SK-MEL-5 (cell line): ENCODE results near the gene TRERF1. TPM values are rescaled to one million over a fixed set of nuclear protein-coding genes. Genes with fewer than 3 reads are reported as not detected.
"Not testable (repeated sequence)": the region's sequence is repeated elsewhere in the genome, so short reads cannot be mapped to it uniquely, and the experiment has no call there.

Experiments
- DNase-seq: peaks from one replicate; pipeline ENCODE4 v3.0.0-alpha.2; 2016; ENCODE audit warnings: low read depth, low spot score
- in situ Hi-C: cut with HindIII; loops from 2 replicates; pipeline ENCODE4 v1.10.0; 2016; ENCODE audit warnings: low sequenced_read_pairs, high pct_unique_total_duplicates, low pct_unique_long_range_greater_than_20kb
- total RNA-seq: library from RNA; depleted of rRNA; stranded (reverse); fragments of >200 nt; shearing (Covaris generic); gene quantifications from 2 replicates; pipeline ENCODE4 v1.2.3, GENCODE V29; 2014; rRNA removed

TRERF1 gene
- total RNA-seq, 1 experiment from 2014 or later: 2.3 TPM

GRCh38 chr6:42192385-42192784 is 259.3 kb downstream of the TRERF1 start:
- in situ Hi-C loops: not testable (repeated sequence)

GRCh38 chr6:42190554-42191183 is 261.1 kb downstream of the TRERF1 start:
- DNase-seq: no peak
- in situ Hi-C loops: no loop called here

More at GRCh38 chr6:42192385-42192784, 259.3 kb downstream of the TRERF1 start:
- DNase-seq: not testable (repeated sequence)

- no peak for DNase-seq
- in situ Hi-C loops: no loop called here
These were observed 263.3 kb downstream of the TRERF1 start for GRCh38 chr6:42188406-42188805.

- DNase-seq: no peak
- in situ Hi-C loops: no loop called here
These were observed 266.1 kb downstream of the TRERF1 start for GRCh38 chr6:42185597-42185996.

GRCh38 chr6:42184475-42184874 is 267.3 kb downstream of the TRERF1 start:
- DNase-seq: no peak
- in situ Hi-C loops: no loop called here

- in situ Hi-C loops: no loop called here
- DNase-seq: no peak
These were observed 269.6 kb downstream of the TRERF1 start for GRCh38 chr6:42182101-42182500.

GRCh38 chr6:42179945-42180313 is 271.8 kb downstream of the TRERF1 start:
- in situ Hi-C loops: no loop called here
- DNase-seq: no peak

GRCh38 chr6:42179261-42179944 is 272.3 kb downstream of the TRERF1 start:
- in situ Hi-C loops: no loop called here
- DNase-seq: no peak

- in situ Hi-C loops: no loop called here
- DNase-seq: no peak
These were observed 274.0 kb downstream of the TRERF1 start for GRCh38 chr6:42177514-42178364.

- in situ Hi-C loops: no loop called here
- DNase-seq: no peak
These were observed 274.7 kb downstream of the TRERF1 start for GRCh38 chr6:42176981-42177380.

- no peak for DNase-seq
- in situ Hi-C loops: no loop called here
These were observed 275.9 kb downstream of the TRERF1 start for GRCh38 chr6:42175860-42176259.

Other genes with a start within 250 kb of the TRERF1 start
- gene MRPS10, start 234.1 kb downstream of the TRERF1 start, total RNA-seq: 73.6 and 82.6 TPM in 2 replicates
- 17.9 and 19.9 TPM in 2 replicates for gene UBR2, start 112.1 kb upstream of the TRERF1 start, total RNA-seq